Osteocyte (in vitro differentiated cells): ENCODE data around the gene SETD1A. TPM values are rescaled to one million over a fixed set of nuclear protein-coding genes. Genes with fewer than 3 reads are reported as not detected.

Experiments used
- DNase-seq: peaks from one replicate; pipeline ENCODE4 v3.0.0; 2021; ENCODE audit warnings: mixed read lengths; ENCODE audit not compliant: unreplicated experiment; ENCODE audit errors: extremely low spot score
- H3K27ac Mint-ChIP-seq: one replicate; pipeline ENCODE4 v1.8.0; 2021; ENCODE audit warnings: mild to moderate bottlenecking, mixed read lengths; ENCODE audit not compliant: unreplicated experiment
- H3K27me3 Mint-ChIP-seq: one replicate; pipeline ENCODE4 v1.8.0; 2021; ENCODE audit warnings: mixed read lengths; ENCODE audit not compliant: unreplicated experiment
- H3K36me3 Mint-ChIP-seq: one replicate; pipeline ENCODE4 v1.8.0; 2021; ENCODE audit warnings: mixed read lengths; ENCODE audit not compliant: unreplicated experiment
- H3K4me1 Mint-ChIP-seq: one replicate; pipeline ENCODE4 v1.8.0; 2021; ENCODE audit warnings: mixed read lengths; ENCODE audit not compliant: unreplicated experiment
- H3K4me3 Mint-ChIP-seq: one replicate; pipeline ENCODE4 v1.8.0; 2021; ENCODE audit warnings: mild to moderate bottlenecking, moderate library complexity, mixed read lengths; ENCODE audit not compliant: unreplicated experiment
- H3K9me3 Mint-ChIP-seq: one replicate; pipeline ENCODE4 v1.8.0; 2021; ENCODE audit warnings: mixed read lengths; ENCODE audit not compliant: unreplicated experiment
- CTCF ChIP-seq: fragments of 200-600 bp; sonication (generic); IDR thresholded peaks from 2 replicates; pipeline ENCODE4 v1.5.0; 2021; ENCODE audit warnings: antibody characterized with exemption, mild to moderate bottlenecking, moderate library complexity
- total RNA-seq: library from RNA; stranded (reverse); gene quantifications from 2 replicates; pipeline ENCODE4 v1.2.1, GENCODE V29; 2021

The SETD1A gene
- total RNA-seq, 1 donor from 2014 or later, result 20.1 TPM

- no peak for DNase-seq
- Mint-ChIP-seq H3K36me3 (peaks cover 58% of the 10 kb centered on the region), H3K9me3 (no peaks in the 10 kb centered on the region), H3K27ac (no peak overlapping the region), H3K4me3 (no peak overlapping the region), H3K27me3 (no peaks in the 10 kb centered on the region), H3K4me1 (peaks cover 3% of the 10 kb centered on the region)
- TF ChIP-seq CTCF, result no peak
Measured at GRCh38 chr16:30964574-30965226, 7.1 kb downstream of the SETD1A start.

GRCh38 chr16:30965436-30965835 is 7.9 kb downstream of the SETD1A start:
- TF ChIP-seq CTCF, result no peak
- Mint-ChIP-seq H3K4me1 (no peaks in the 10 kb centered on the region), H3K27ac (no peak overlapping the region), H3K9me3 (no peaks in the 10 kb centered on the region), H3K27me3 (no peaks in the 10 kb centered on the region), H3K4me3 (no peak overlapping the region), H3K36me3 (peaks cover 51% of the 10 kb centered on the region)
- no peak for DNase-seq

GRCh38 chr16:30966033-30966619 is 8.6 kb downstream of the SETD1A start:
- Mint-ChIP-seq H3K27ac (no peak overlapping the region), H3K36me3 (peaks cover 55% of the 10 kb centered on the region)

GRCh38 chr16:30967795-30968194 is 10.2 kb downstream of the SETD1A start:
- no peak overlapping the region for H3K27ac Mint-ChIP-seq
- H3K27me3 Mint-ChIP-seq, result no peaks in the 10 kb centered on the region
- no peaks in the 10 kb centered on the region for H3K9me3 Mint-ChIP-seq
- H3K4me1 Mint-ChIP-seq, result no peaks in the 10 kb centered on the region
- peaks cover 56% of the 10 kb centered on the region for H3K36me3 Mint-ChIP-seq
- TF ChIP-seq CTCF, result no peak
- DNase-seq, result no peak
- H3K4me3 Mint-ChIP-seq, result no peak overlapping the region

More at GRCh38 chr16:30966033-30966619, 8.6 kb downstream of the SETD1A start:
- no peaks in the 10 kb centered on the region for H3K27me3 Mint-ChIP-seq
- no peaks in the 10 kb centered on the region for H3K9me3 Mint-ChIP-seq
- no peak overlapping the region for H3K4me3 Mint-ChIP-seq
- H3K4me1 Mint-ChIP-seq, result no peaks in the 10 kb centered on the region
- no peak for DNase-seq
- no peak for TF ChIP-seq CTCF

GRCh38 chr16:30969246-30969842 is 11.8 kb downstream of the SETD1A start:
- H3K4me3 Mint-ChIP-seq, result no peak overlapping the region
- no peaks in the 10 kb centered on the region for H3K9me3 Mint-ChIP-seq
- TF ChIP-seq CTCF, result no peak
- peaks cover 57% of the 10 kb centered on the region for H3K36me3 Mint-ChIP-seq
- DNase-seq, result no peak
- H3K27me3 Mint-ChIP-seq, result no peaks in the 10 kb centered on the region
- H3K27ac Mint-ChIP-seq, result no peak overlapping the region
- H3K4me1 Mint-ChIP-seq, result peaks cover 4% of the 10 kb centered on the region
